ENCODE data around the gene PLXNA4.

DNA sequence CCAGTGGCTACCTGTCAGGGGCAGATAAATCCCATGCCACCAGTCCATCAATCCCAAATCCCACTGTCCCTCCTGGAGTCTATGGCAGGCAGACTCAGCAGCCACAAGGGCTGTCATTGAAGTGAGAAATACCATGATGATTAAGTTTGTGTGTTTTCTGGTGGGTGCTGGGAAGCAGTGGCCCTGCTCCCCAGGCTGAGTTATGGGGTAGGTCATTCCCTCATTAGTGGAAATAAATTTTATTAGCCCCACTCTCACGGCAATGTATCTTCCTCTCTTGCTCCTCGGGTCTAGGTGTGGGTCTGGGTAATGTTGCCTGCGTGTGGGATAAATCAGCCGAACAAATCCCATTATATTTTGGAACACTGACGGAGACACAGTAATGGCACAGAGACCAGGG is 76.8 kb downstream of the PLXNA4 start:
- TF ChIP-seq, protein P1, sequence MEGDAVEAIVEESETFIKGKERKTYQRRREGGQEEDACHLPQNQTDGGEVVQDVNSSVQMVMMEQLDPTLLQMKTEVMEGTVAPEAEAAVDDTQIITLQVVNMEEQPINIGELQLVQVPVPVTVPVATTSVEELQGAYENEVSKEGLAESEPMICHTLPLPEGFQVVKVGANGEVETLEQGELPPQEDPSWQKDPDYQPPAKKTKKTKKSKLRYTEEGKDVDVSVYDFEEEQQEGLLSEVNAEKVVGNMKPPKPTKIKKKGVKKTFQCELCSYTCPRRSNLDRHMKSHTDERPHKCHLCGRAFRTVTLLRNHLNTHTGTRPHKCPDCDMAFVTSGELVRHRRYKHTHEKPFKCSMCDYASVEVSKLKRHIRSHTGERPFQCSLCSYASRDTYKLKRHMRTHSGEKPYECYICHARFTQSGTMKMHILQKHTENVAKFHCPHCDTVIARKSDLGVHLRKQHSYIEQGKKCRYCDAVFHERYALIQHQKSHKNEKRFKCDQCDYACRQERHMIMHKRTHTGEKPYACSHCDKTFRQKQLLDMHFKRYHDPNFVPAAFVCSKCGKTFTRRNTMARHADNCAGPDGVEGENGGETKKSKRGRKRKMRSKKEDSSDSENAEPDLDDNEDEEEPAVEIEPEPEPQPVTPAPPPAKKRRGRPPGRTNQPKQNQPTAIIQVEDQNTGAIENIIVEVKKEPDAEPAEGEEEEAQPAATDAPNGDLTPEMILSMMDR (IDR thresholded peaks at IDR 0.05): no peak
- TF ChIP-seq EZH2 (IDR thresholded peaks at IDR 0.05; ENCODE audit: borderline replicate concordance, insufficient read depth, low read depth, low read length, poor library complexity, severe bottlenecking): no peak

Measured in B cell (primary cell).